Skin epidermis (tissue), 12 donors: ENCODE measurements around the gene TOX4.

ENCODE experiments used
- H3K27ac ChIP-seq, 21 experiments: fragments of 200-600 bp; sonication (generic) in 11 of 21; one replicate each; pipeline ENCODE4 v1.5.0; 2020; ENCODE audit warnings: mild to moderate bottlenecking in 3 of 21, inconsistent platforms in 2 of 21, moderate library complexity in 2 of 21
- H3K4me3 ChIP-seq, 7 experiments: fragments of 200-600 bp; sonication (generic) in 2 of 7; one replicate each; pipeline ENCODE4 v1.5.0; 2020; ENCODE audit warnings: inconsistent platforms in 2 of 7, mild to moderate bottlenecking in 2 of 7, moderate library complexity in 1 of 7

TOX4 gene

GRCh38 chr14:21498540-21499526 lies 21.8 kb downstream of the TOX4 start:
- no peak overlapping the region for H3K27ac ChIP-seq
- no peak overlapping the region for H3K4me3 ChIP-seq

- no peak overlapping the region for H3K4me3 ChIP-seq
- no peak overlapping the region for H3K27ac ChIP-seq
These were observed 24.6 kb downstream of the TOX4 start for GRCh38 chr14:21501568-21501967.

GRCh38 chr14:21503376-21503775 lies 26.4 kb downstream of the TOX4 start:
- Histone ChIP-seq H3K4me3 (no peak overlapping the region), H3K27ac (no peak overlapping the region)

GRCh38 chr14:21505012-21505553 lies 28.1 kb downstream of the TOX4 start:
- H3K27ac ChIP-seq: peak overlapping the region in 1 of 21 experiments; percentile 12
- H3K4me3 ChIP-seq: no peak overlapping the region

GRCh38 chr14:21506557-21506956 lies 29.6 kb downstream of the TOX4 start:
- no peak overlapping the region for H3K4me3 ChIP-seq
- H3K27ac ChIP-seq: no peak overlapping the region

GRCh38 chr14:21509432-21510143 lies 32.6 kb downstream of the TOX4 start:
- Histone ChIP-seq H3K4me3 (peak overlapping the region in 2 of 7 experiments; percentile 88 to 93), H3K27ac (peak overlapping the region in 1 of 21 experiments; percentile 86)

GRCh38 chr14:21510735-21511657 lies 34.0 kb downstream of the TOX4 start, which contains the start of gene METTL3:
Gene METTL3, minus strand, starts transcription at chr14:21511340. Its CDS starts 117 bp downstream, at chr14:21511223.
- Histone ChIP-seq H3K4me3 (peak within 1 kb of the TSS; percentile 65 to 95 (median 84)), H3K27ac (peak within 1 kb of the TSS; percentile 47 to 94 (median 86))

GRCh38 chr14:21514341-21514740 lies 37.3 kb downstream of the TOX4 start:
- Histone ChIP-seq H3K27ac (no peak overlapping the region), H3K4me3 (no peak overlapping the region)

- H3K4me3 ChIP-seq: no peak overlapping the region
- H3K27ac ChIP-seq: no peak overlapping the region
These were observed 41.7 kb downstream of the TOX4 start for GRCh38 chr14:21518725-21519124.

GRCh38 chr14:21520767-21521166 lies 43.8 kb downstream of the TOX4 start:
- Histone ChIP-seq H3K4me3 (no peak overlapping the region), H3K27ac (no peak overlapping the region)

- Histone ChIP-seq H3K27ac (no peak overlapping the region), H3K4me3 (no peak overlapping the region)
These were observed 44.5 kb downstream of the TOX4 start for GRCh38 chr14:21521501-21521900.

GRCh38 chr14:21523203-21523602 lies 46.2 kb downstream of the TOX4 start:
- H3K27ac ChIP-seq: no peak overlapping the region

GRCh38 chr14:21524575-21525490 lies 47.8 kb downstream of the TOX4 start:
- no peak overlapping the region for H3K27ac ChIP-seq
- peak overlapping the region in 2 of 7 experiments; percentile 60 to 71 for H3K4me3 ChIP-seq

More at GRCh38 chr14:21523203-21523602, 46.2 kb downstream of the TOX4 start:
- H3K4me3 ChIP-seq: no peak overlapping the region

GRCh38 chr14:21525571-21525961 lies 48.6 kb downstream of the TOX4 start:
- H3K4me3 ChIP-seq: peak overlapping the region; percentile 44 to 71 (median 58)
- peak overlapping the region in 13 of 21 experiments; percentile 3 to 77 (median 47) for H3K27ac ChIP-seq

- Histone ChIP-seq H3K27ac (peak within 1 kb of the TSS in 15 of 21 experiments; percentile 3 to 77 (median 23)), H3K4me3 (peak within 1 kb of the TSS; percentile 44 to 71 (median 58))
These were observed 49.1 kb downstream of the TOX4 start, which contains the start of gene SALL2 for GRCh38 chr14:21525962-21526671. Gene SALL2, minus strand, starts transcription at chr14:21526346. Its CDS starts 219 bp downstream, at chr14:21526127.

GRCh38 chr14:21526672-21527317 lies 49.8 kb downstream of the TOX4 start:
- Histone ChIP-seq H3K27ac (peak overlapping the region in 6 of 21 experiments; percentile 11 to 77 (median 56)), H3K4me3 (peak overlapping the region; percentile 44 to 71 (median 58))

GRCh38 chr14:21527318-21527679 lies 50.3 kb downstream of the TOX4 start:
- no peak overlapping the region for H3K27ac ChIP-seq

More at GRCh38 chr14:21527318-21527679, 50.3 kb downstream of the TOX4 start:
- no peak overlapping the region for H3K4me3 ChIP-seq
